GM18511 (cell line): Measurements from ENCODE around the gene CXorf38.

ENCODE experiments used
- ATAC-seq: cut with Tn5 transposase; IDR thresholded peaks from one replicate; pipeline ENCODE4 v1.9.1; 2021; ENCODE audit warnings: mild to moderate bottlenecking, moderate library complexity; ENCODE audit not compliant: unreplicated experiment

CXorf38 gene

GRCh38 chrX:40647307-40648197, at the start of gene CXorf38:
CXorf38 (minus strand) TSS chrX:40647561; CDS start chrX:40647520, 41 bp downstream.
- peak; percentile 75 for ATAC-seq

GRCh38 chrX:40694802-40695201, 47.4 kb upstream of the CXorf38 start:
- no peak for ATAC-seq

GRCh38 chrX:40688929-40689328, 41.6 kb upstream of the CXorf38 start:
- ATAC-seq, result no peak

- ATAC-seq, result no peak
These were observed 39.8 kb upstream of the CXorf38 start for GRCh38 chrX:40687169-40687568.

- no peak for ATAC-seq
These were observed 38.1 kb upstream of the CXorf38 start for GRCh38 chrX:40685362-40685918.

- no peak for ATAC-seq
These were observed 36.7 kb upstream of the CXorf38 start for GRCh38 chrX:40684092-40684491.

- ATAC-seq, result no peak
These were observed 35.9 kb upstream of the CXorf38 start for GRCh38 chrX:40683245-40683644.

GRCh38 chrX:40671126-40671525, 23.8 kb upstream of the CXorf38 start:
- no peak for ATAC-seq

- no peak for ATAC-seq
These were observed 16.7 kb upstream of the CXorf38 start for GRCh38 chrX:40663880-40664630.

GRCh38 chrX:40663078-40663740, 15.8 kb upstream of the CXorf38 start:
- peak; percentile 81 for ATAC-seq

GRCh38 chrX:40661489-40661888, 14.1 kb upstream of the CXorf38 start:
- no peak for ATAC-seq

GRCh38 chrX:40660381-40660780, 13.0 kb upstream of the CXorf38 start:
- no peak for ATAC-seq

- ATAC-seq, result no peak
These were observed 6.2 kb upstream of the CXorf38 start for GRCh38 chrX:40653535-40653934.

- no peak for ATAC-seq
These were observed 5.3 kb upstream of the CXorf38 start for GRCh38 chrX:40652664-40653063.

- no peak for ATAC-seq
These were observed 4.4 kb upstream of the CXorf38 start for GRCh38 chrX:40651620-40652223.

GRCh38 chrX:40646489-40647306, 663 bp downstream of the CXorf38 start:
- peak; percentile 30 for ATAC-seq

- peak; percentile 41 for ATAC-seq
These were observed 2.5 kb downstream of the CXorf38 start for GRCh38 chrX:40644821-40645358.

GRCh38 chrX:40644176-40644575, 3.2 kb downstream of the CXorf38 start:
- no peak for ATAC-seq

- no peak for ATAC-seq
These were observed 9.7 kb downstream of the CXorf38 start for GRCh38 chrX:40637687-40638086.

GRCh38 chrX:40632199-40632598, 15.2 kb downstream of the CXorf38 start:
- ATAC-seq, result no peak
